NCI-H2081 (cell line): Measurements from ENCODE around the gene NPC2.
"Not testable (repeated sequence)": the region's sequence is repeated elsewhere in the genome, so short reads cannot be mapped to it uniquely, and the experiment has no call there.

Experiments
- DNase-seq, 2 experiments: peaks; one replicate each; lab custom pipeline; 2025; lab: John Stamatoyannopoulos, UW

NPC2 gene

DNA sequence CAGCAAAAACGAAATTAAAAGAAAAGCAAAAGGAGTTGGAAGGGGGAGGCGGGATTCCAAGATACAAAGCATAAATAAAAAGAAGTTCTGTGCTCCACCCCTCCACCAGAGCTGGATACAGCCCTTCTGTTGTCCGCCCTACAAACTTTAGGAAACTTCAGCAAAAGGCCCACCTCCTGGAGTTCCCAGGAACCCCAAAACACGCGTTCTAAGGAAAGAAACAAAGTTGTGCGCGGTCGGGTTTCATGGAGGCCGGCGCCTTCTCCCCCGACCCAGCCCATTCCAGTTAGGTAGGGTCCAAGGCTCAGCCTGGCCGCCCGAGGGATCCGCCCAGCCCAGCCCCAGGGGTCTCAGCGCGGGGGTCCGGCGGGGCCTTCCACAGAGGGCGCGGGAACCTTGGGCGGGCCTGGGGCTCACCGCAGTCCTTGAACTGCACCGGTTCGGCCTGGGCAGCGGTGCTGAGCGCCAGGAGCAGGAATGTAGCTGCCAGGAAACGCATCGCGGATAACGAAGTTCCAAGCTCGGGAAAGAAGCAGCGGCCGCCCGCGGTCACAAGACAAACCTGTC, at the start of gene NPC2:
TSS of gene NPC2 (minus strand) at position 530 of the 567 bp plus-strand sequence. CDS start at position 499, 31 bp downstream.
- no peak for DNase-seq

DNA sequence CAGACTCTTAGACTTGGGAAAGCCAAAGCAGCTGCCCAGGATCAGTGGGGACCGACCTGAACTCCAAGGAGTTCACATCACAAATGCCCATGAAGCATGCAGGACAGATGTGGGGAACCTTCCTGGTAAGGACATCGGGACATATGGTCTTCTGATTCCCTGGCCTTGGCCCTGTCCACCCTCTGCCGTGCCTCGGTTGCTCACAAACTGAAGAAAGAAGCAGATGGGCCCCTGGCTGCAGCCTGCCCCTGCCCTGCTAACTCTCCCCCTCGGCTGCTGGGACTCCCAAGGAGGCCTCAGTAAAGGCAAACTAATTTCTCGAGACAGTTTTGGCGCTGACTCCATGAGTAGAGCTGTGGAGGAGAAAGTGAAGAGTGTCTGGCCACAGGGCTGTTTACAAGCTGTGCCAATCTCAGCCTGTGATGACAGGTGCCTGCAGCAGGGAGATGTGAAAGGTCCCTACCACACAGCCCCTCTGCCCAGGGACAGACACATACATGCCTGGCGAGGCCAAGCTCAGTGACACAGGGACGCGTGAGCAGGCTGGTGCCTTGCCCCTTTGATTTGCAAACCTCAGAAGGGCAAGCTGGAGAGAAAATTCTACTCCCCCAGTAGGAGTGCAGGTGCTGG, 49.1 kb upstream of the NPC2 start:
- DNase-seq: no peak

DNA sequence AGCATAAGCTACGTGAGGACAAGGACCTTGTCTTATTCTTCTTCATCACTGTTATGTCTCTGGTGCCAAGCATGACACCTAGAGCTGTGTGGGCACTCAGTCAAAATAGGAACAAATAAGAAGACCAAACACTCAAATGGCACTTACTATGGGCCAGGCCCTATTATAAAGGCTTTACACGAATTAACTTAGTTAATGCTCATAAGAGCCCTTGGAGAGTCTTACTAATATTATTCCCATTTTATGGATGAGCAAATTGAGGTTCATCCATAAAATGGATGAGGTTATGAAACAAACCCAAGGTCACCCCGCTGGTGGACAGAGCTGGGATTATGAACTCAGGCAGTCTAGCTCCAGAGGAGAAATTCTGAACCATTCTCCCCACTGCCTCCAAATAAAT, 48.1 kb upstream of the NPC2 start:
- DNase-seq: no peak

DNA sequence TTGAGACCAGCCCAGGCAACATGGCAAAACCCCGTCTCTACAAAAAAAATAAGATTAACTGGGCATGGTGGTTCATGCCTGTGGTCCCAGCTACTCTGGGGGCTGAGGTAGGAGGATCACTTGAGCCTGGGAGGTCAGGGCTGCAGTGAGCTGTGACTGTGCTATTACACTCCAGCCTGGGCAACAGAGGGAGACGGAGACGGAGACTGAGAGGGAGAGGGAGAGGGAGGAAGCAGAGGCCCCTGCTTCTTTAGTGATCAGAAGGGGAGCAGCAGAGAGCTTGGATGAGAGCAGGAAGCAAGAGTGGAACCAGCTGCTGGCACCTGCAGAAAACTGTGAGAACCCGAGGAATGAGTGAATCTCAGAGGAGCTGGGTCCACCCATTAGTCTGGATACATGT, 46.4 kb upstream of the NPC2 start:
- DNase-seq: no peak

DNA sequence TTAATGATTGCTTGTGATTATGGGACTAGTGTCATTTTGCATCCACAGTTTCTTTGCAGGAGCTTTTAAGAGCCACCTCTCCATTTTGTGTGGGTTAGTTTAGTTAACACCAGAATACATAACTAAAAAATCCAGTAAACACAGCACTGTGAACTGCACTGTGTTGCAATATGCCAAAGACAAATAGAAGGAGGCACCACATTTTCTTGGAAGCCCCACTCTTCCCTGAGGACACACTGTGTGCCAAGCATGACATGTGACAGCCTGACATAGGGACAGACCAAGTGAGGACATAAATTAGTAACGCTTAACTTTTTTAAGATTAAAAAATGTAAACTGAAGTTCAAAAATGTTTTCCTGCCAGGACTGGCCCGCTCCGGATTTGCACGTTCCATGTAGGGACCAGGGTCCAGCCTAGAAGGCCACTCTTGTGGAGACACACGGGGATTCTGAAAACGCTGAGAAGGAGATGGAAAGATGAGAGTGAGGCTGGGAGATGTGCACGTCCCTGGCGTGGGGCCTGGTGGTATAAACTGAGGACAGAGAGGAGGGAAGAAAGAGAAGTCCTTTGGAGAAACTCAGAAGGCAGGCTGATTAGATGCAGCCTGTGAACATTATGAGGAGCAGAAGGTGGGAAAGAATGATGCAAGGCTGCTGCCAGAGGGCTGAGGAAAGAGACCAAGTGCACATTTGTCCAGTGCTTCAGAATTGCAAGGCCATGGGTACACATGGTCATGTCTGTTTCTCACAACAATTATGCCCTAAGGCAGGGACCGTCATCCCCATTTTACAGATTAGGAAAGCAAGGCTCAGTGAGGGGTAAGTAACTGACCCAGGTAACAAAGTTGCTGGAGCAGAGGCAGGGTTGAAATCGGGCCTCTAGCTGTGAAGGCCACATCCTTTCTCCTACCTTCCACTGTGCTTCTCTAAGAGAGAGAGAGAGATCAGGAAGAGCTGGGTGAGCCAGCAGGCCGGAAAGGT, 45.6 kb upstream of the NPC2 start:
- no peak for DNase-seq

DNA sequence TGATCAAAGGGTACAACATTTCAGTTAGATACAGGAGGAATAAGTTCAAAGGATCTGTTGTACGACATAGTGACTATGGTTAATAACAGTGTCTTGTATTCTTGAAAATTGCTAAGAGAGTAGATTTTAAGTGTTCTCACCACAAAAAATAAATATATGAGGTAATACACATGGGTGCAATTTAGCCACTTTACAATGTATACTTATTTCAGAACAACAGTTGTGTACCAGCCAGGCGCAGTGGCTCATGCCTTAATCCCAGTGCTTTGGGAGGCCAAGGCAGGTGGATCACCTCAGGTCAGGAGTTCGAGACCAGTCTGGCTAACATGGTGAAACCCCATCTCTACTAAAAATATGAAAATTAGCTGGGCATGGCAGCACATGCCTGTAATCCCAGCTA, 43.2 kb upstream of the NPC2 start:
- DNase-seq: not testable (repeated sequence)

DNA sequence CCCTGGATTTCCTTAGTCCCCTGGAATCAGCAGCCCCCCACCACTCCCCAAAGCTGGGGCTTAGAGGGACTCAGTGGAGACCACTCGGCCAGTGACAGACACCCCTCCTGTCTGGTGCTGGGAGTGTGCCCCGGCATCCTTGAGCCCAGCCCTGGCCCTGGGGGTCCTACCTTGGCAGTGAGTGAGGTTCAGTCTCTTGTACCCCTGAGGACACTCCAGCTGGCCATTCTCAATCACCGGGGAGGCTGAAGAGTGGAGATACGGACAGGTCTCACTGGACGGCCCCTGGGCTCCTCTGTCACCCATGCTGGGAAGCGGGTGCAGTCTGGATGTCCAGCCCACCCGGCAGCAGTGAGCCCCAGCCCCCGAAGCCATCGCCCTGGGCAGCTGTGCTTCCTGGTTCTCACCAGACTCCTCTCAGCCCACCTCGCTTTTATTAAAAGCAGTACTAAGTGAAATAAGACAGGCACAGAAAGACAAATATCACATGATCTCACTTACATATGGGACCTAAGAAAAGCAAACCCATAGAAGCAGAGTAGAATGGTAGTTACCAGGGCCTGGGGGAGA, 42.7 kb upstream of the NPC2 start:
- DNase-seq: no peak

DNA sequence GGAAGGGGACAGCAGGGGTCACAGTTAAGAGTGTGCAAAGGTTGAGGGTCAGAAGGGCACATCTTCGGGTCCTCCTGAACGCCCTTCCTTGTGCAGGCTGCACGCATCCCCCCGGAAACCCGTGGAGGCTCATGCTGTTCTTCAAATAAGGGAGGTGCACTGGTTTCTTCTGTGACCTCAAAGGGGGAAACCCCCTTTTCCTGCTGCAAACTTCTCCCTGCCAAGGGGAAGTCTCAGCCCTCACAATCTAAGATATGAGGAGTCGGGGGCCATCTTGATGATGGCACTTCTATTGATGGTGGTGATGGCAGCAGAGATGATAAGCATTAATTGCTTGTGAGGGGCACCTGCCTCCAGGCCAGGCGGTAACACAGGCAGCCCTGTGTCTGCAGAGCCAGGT, 40.5 kb upstream of the NPC2 start:
- no peak for DNase-seq

DNA sequence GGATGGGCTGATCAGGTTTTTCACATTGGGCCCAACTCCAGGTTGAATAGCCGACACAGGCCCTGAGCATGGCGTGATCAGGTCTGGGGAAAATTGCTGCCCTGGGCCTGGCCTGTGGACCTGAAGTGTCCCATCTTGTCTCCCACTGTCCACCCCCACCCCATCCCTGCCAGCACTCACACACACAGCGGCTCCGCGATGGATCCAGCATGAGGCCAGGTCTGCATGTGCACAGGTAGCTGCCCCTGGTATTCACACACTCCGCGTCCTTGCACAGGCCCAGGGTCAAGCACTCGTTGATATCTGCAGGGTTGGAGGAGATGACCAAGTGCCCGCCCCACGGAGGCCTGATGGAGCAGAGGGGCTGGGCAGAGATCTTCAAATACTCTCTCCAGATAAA, 39.1 kb upstream of the NPC2 start:
- DNase-seq: no peak

DNA sequence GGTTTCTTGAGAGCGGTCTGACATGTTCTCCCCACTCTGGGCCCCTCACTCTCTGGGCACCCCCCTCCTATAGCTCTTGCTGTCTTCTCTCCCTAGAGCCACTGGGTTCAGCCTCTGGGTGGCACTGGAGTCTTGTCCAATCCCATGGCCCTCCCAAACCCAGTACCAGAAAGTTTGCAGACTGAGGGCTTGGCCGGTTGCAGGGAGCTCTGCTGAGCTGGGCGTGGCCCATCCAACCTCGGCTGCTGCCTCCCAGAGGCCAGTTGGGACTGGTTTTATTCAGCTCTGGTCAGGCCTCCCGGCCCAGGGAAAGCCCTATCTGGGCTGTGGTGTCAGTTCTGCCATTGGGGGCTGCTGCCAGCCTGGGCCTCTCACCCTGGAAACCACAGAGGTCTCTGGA, 38.4 kb upstream of the NPC2 start:
- no peak for DNase-seq

DNA sequence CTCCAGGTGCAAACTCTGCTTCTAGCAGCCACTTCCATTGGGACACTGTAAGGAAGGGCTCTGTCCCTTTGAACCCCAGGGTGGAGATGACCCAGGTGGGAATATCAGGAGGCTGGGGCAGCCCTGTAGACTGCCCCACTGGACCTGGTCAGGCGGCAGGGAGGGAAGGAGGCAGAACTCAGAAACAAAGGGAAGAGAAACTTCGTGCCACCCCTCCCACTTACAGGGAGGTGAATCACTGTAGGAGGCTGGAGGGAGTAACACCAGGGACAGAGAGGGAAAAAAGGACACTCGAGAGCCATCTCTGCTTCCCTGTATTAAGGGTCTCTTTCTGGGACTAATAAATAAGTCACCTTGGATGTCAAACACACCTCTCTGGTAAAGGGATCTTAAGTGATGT, 37.9 kb upstream of the NPC2 start:
- no peak for DNase-seq

DNA sequence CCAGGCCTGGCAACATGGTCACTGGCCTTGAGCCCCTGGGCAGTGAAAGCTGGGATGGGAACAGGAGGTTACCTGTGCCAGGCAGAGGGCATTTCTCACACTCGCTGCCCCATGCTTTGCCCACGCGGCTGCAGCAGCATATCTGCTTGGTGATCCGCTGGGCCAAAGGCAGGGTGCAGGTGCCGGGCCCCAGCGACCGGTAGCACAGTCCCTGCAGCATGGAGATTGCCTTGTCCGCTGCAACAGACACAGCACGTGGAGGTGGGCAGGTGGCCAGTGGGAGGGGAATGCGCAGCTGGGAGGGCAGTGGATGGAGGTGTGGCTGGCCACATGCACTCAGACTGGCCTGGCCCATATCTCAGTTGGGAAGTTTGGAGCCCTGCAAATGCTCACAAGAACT, 35.8 kb upstream of the NPC2 start:
- no peak for DNase-seq

DNA sequence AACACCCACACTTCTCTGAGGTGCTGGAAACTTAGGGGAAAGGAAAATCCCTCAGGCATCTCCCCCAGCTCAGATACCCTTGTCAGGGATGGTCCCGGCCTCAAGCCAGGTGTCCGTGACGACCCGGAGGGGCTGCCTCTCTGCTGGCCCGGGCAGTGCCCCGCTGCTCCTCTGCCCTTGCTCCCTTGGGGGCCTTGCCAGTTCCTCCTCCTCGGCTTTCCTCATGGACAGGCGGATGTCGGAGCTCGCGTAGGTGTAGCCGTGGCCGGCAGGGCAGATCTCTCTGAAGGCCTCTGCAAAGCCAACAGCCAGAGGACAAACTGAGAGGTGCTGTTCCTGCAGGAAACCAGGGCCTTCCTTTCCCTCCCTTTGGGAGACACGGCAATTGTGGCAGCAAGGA, 35.3 kb upstream of the NPC2 start:
- no peak for DNase-seq

DNA sequence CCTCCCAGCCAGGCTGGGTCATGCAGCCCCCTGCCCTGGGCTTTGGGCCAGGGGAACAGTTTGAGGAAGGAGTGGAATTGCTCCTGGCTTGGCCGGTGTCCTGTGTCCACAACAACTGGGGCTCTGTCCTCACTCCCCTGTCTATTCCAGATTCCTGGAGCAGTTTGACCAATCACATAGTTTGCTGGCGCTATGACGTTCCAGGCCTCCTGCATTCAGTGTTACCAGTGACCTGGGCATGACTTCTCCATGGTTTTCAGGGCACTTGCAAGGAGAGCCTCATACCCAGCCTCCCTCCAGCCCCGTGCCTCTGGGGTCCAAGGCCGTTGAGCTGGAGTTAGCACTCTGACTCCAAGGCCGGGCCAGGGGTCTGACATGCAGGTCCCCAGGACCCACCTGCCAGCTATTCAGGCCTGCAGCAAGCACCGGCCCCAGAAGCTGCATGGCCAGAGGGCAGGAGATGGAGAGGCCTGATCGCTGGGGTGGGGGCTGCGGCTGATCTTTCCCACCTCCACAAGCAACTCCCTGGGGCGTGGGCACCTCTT, 34.7 kb upstream of the NPC2 start:
- DNase-seq: no peak

DNA sequence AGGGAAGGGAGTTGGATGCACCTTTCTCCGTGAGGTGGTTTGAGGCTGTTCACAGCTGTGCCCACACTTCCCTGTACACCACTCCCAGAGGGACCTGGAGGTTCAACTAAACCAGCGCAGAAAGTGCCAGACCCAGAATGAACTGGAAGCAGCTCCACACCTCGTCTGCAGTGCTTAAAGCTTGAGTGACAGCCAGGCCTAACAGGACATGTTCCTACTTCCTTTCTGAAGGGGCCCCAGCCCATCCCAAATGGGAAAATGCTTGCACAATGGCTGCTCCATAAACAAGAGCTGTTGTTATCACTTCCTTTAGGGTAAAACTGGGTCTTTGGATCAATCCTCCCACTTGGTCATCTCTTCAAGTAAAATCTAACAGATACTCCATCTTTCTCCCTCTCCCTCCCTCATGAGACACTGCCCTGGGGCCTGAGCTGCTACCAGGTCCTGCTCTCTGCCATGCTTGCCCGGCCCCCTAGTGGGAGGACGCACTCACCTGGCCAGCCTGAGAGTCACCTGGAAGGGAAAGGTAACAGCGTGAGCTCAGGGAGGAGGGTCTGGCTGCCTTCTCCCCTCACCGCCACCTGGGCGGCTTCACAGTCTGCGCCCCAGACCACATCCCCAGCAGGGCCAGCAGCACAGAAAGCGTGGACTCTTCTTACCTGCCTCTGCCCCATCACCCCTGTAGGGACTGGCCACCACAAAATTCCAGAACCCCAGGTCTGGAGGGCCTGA, 33.9 kb upstream of the NPC2 start:
- DNase-seq: no peak

DNA sequence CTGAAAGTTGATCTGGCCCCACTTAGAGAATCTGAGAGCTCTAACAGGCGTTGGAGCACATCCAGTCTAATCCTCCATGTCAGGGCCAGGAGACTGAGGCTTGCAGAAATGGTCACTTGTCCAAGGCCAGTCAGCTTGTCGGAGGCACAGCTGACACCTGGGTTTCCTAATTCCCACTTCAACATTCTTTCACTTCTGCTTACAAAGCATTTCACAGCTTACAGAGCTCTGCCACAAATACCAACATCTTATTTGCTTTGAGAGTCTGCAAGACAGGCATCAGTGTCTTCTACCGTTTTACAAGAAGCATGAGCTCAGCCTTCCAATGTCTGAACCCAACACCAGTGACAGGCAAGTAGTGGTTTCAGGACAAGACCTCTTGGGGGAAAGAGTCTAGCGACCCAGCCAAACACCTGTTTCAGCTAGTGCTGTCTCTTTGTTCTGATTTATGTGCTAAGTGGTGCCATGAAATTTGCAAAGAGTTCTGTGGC, 32.3 kb upstream of the NPC2 start:
- DNase-seq: no peak

DNA sequence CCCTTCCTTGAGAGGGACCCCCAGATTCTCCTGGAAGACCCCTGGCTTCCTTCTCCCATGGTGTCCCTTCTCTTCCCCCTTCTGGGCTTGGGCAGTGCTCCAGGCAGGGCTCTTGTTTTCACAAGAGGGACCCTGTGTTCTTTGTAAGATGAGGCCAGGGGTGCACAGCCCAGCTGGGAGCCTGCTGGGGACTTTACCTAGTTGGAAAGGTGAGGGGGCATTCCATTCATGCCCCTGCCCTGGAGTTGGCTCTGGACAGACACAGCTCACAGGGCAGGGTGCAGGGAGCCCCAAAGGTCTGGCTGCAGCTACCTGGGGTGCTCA, 31.7 kb upstream of the NPC2 start:
- no peak for DNase-seq

DNA sequence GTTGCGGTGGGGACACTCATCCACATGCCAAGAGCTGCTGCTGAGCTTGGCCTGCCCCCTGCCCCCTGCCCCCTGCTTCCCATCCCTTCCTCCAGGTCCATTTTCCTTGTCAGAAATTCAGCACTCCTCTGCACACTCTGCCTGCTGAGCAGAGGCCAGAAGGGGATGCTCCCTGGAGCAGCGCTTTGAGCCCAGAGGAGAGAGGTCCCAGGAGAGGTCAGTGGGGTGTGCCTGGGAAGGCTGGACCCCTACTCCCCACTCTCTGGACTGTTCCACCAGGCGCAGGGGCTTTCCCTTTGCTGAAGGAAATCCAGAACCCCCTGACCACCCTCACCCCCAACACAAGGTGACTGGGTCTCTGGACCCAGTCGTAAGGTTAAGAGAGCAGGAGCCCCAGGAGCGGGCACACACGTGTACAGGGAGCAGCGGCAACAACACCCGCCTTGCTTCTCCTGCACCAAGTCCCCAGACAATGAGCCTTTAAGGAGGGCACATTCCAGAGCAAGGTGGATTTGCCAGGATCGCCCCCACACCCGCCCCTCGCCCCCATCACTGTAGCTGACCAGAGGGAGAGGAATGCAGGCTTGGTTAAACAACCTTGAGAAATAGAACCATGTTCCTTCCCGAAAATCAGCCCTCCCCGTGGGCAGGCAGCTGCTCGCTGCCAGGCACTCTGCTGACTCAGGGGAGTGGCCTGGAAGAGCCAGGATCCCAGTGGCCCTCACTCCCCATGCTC, 31.1 kb upstream of the NPC2 start:
- DNase-seq: no peak

DNA sequence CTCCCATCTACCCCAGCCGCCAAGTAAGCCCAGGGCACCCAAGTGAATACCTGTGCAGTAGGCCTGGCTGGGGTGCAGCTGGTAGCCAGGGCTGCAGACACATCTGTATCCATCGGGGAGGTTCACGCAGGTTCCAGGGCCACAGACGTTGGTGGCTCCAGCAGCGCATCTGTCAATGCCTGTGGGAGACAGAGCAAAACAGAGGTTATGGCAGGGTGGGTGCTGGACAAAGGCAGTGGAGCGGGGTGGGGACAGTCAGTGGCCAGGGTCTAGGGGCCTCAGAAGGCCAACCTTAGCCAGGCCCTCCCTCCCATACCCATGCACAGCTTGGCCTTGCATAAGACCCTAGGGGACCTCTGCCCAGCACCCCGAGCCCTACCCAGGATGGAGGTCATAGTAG, 29.6 kb upstream of the NPC2 start:
- no peak for DNase-seq

DNA sequence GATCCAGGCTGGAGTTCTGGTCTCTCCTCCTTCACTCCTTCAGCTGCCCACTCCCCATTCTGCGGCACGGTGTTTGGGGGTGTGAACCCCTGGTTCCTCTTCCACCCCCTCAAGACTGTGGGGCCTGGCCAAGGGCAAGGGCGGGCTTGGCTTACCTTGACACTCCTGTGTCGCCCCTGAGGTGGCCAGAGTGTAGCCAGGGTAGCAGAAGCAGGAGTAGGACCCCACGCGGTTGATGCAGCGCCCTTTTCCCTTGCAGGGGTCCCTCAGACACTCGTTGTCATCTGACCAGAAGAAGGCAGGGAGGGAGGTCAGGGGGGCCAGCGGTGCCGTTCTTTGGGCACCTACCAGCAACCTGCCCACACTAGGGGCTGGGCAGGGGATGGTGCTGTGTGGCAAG, 28.7 kb upstream of the NPC2 start:
- DNase-seq: no peak
